ENCODE results near the gene GRIK3.

DNA sequence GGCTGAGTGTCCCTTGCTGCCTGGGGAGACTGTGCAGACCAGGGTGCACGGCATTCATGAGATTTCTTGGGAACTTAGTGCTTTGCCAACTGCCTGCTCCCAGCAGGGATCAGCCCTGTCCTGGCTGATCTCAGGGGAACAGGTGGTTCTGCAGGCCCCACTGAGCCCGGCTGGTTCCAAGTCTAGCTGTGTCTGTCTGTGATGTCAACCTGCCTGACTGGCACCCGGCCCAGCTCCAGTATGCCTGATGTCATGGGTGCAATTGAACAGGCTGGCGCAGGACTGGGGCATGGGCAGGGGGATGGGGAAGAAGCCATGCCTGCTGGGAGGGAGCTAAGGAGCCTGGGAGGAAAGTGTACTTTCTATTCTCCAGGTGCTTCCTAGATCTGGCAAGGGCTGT lies 227.1 kb downstream of the GRIK3 start:
- TF ChIP-seq, protein P1, sequence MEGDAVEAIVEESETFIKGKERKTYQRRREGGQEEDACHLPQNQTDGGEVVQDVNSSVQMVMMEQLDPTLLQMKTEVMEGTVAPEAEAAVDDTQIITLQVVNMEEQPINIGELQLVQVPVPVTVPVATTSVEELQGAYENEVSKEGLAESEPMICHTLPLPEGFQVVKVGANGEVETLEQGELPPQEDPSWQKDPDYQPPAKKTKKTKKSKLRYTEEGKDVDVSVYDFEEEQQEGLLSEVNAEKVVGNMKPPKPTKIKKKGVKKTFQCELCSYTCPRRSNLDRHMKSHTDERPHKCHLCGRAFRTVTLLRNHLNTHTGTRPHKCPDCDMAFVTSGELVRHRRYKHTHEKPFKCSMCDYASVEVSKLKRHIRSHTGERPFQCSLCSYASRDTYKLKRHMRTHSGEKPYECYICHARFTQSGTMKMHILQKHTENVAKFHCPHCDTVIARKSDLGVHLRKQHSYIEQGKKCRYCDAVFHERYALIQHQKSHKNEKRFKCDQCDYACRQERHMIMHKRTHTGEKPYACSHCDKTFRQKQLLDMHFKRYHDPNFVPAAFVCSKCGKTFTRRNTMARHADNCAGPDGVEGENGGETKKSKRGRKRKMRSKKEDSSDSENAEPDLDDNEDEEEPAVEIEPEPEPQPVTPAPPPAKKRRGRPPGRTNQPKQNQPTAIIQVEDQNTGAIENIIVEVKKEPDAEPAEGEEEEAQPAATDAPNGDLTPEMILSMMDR (IDR thresholded peaks at IDR 0.05), result no peak
- TF ChIP-seq PHF8 (IDR thresholded peaks at IDR 0.05; ENCODE audit: borderline replicate concordance, low read depth) (no peak), BHLHE40 (IDR thresholded peaks at IDR 0.05; ENCODE audit: low read depth, low read length) (no peak), POLR2A (IDR thresholded peaks at IDR 0.05; ENCODE audit: low read length) (no peak)
